Iris pigment epithelial cell (primary cell): ENCODE results near the gene NFKBIE.
A peak's percentile ranks its signal among the peaks of the same experiment; 100 is the strongest.

ENCODE experiments used
- DNase-seq: peaks from one replicate; pipeline ENCODE4 v3.0.0-alpha.2; 2011; ENCODE audit warnings: low read depth

The NFKBIE gene

GRCh38 chr6:44226368-44227147 lies 38.8 kb downstream of the NFKBIE start:
- no peak for DNase-seq

DNA sequence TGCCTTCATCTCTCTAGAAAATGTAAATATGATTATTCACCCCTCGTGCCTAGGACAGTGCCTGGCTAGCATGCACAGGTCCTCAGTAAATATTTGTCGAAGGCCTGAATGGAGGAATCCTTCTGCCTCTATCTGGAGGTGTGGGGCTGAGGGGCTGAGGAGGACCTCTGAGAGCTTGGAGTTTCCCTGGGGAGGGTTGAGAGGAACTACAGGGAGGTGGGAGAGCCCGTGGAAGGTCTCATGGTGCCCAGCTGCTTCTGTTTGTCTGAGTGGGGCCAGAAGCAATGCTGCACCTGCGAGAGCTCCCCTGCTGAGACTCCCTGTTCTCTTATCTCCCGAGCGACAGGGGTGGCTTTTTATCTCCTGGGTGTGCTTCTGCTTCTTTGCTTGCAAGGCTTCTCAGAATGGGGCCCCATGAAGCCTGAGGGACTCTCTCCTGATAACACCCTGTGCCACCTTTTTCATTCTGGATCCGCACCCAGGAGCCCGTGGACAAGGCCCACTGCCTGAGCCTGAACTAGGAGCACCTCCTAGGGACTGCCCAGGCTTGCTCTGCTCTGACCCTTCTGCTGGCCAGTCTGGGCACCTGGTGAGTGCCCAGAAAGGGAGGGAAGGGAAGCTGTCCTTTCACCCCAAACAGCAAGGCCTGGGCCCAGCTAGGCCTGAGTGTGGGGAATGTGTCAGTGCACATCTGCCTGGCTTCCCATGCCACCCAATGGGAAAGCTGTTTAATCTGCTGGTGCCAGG lies 39.6 kb downstream of the NFKBIE start:
- no peak for DNase-seq

GRCh38 chr6:44224965-44225305 lies 40.4 kb downstream of the NFKBIE start:
- no peak for DNase-seq

DNA sequence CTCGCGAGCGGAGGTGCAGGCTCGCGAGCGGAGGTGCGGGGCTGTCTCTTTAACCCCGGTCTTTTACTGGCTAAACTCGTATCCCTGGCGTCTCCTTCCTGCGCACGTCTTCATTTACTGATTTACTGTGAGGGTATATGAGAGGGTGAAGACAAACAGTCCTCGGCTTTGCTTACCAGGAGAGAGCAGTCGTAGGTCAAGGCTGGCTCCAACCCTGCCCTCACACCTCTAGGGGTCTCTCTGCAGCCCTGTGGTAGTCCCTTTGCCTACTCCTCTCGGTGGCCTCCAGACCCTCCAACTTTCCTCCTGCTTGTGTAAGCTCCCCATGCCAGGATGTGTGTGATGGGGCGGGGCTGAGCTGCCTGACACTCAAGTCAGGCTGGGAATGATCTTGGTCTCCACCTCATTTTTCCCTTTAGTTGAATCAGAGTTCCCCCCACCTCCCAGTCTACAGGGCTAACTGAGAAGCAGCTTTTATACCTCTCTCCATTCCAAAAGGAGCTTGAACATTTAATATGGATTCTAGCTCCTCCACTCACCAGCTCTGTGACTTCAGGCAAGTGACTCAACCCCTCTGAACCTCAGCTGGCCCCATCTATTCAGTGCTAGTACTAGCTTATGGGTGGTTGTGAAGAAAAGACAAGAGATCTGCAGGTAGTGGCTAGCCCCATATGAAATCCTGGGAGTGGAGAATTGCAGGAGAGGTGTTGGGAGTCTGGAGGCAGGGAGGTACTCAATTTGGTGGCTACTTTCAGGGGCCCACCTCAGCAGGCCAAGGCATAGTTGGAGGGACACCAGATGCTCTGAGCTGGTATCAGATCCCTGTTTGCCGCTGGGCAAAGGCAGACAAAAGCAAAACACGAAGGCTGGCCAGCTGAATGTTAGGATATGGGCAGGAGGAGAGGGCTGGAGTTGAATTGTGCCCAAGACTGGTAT lies 41.1 kb downstream of the NFKBIE start:
- DNase-seq = no peak

DNA sequence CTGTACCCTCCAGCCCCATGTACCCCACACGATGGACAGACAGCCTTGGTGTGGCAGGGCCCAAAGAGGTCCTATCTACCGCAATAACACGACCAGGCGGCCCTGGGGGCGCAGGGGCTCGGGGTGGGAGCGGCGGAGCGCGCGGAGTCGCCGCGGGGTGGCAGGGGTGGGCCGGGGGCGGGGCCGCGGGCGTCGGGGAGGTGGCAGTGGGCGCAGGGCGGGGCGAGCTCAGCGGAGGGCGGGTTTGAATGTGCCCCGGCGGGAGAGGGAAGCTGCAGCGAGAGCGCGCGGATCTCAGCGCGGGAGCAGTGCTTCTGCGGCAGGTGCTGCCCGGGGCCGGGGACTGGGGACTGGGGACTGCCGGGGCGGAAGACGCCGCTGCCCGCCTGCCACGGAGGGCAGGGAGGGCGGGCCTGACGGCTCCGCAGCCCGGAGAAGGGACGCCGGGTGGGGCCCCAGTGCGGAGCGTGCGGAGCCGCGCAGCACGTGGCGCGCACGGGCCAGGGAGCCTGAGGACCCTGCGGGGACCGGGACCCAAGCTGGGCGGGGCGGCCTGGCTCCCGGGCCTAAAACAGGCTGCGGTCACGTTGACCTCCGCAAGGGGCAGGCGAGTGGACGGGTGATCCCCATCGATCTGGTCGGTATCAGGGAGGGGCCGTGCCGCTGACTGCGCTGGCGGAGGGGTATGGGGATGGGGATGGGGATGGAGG lies 41.9 kb downstream of the NFKBIE start, which contains the start of gene SLC29A1:
SLC29A1 (plus strand) TSS at position 277 of the 710 bp plus-strand sequence. CDS start 3,719 bp downstream, outside the sequence.
- peak; percentile 37 for DNase-seq

GRCh38 chr6:44222486-44223318 lies 42.6 kb downstream of the NFKBIE start:
- DNase-seq = no peak

DNA sequence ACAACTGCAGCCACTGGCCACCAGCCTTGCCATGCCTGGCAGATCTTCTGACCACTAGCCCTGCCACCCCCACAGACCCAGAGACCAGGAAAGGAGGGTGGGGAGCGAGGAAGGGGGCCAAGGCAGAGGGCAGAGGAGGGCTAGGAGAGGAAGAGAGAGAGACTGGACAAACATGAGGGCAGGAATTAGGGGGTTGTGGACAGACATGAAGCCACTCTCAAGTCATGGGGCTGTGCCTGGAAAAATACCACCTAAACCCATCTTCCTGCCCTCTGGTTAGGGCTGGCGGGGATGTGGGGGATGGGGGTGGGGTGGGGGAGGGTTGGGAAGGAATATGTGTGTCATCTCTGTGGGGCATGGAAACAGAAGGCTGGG lies 43.4 kb downstream of the NFKBIE start:
- no peak for DNase-seq

DNA sequence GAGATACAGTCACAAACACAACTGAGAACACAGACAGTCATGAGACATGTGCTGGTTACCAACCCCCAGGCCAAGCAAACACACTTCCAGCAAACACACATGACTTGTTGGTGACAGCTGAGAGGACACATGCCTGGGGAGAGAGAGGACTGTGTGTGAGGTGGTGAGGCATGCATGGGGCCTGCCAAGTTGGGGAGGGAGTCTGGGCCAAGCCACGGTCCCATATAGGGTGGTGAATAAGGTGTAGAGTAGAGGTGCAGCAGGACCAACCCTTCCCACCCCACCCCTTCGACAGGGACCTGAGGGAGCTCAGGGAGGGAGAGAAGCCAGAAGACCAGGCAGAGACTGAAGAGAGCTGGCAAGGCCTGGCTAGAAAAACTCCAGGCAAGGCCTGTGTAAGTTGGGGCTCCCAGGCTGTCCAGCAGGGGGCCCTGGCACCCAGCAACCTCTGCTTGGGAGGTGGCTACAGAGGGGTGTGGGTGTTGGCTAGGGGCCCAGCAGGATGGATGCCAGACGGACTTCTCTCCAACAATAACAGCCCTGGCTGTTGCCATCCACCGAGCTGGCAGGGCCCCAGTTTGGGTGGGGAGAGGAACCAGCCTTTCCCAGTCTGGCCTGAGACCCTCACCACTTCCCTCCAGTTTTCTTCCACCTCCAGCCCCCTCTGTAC lies 43.9 kb downstream of the NFKBIE start:
- DNase-seq = peak; percentile 78

DNA sequence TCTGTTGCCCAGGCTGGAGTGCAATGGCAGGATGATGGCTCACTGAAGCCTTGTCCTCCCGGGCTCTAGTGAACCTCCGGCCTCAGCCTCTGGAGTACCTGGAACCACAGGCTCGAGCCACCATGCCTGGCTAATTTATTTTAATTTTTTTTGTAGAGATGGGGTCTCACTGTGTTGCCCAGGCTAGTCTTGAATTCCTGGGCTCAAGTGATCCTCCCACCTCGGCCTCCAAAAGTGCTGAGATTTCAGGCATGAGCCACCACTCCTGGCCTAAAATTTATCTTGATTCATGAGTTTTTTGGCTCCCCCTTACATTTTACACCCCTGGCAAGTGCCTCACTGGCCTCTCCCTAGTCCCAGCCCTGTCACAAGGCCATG lies 44.4 kb downstream of the NFKBIE start:
- DNase-seq = no peak

DNA sequence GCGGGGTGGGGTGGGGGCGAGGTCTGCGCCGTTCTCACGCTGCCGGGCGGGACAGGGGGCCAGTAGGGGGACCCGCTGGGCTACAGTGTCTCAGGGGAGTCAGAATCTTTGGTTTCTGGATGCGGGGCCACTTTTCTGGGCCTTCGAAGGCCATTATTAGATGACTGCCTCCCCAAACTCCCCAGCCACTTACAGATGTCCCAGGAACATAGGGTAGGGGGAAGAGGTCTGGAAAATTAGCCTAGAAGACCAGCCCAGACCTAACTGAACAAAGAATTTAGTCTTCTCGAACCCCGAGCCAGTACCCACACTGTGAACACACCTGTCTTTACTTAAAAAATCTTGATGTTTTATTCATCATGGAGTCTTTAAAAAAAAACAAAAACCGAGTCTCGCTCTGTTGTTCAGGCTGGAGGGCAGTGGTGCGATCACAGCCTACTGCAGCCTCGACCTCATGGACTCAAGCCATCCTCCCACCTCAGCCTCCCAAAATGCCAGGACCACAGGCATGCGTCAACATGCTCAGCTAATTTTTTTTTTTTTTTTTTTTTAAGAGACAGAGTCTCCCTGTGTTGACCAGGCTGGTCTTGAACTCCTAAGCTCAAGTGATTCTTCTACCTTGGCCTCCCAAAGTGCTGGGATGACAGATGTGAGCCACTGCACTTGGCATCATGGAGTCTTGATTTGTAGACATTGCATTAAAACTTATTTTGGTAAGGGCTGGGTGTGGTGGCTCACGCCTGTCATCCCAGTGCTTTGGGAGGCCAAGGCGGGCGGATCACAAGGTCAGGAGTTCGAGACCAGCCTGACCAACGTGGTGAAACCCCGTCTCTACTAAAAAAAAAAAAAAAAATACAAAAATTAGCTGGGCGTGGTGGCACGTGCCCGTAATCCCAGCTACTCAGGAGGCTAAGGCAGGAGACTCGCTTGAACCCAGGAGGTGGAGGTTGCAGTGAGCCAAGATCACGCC lies 45.3 kb downstream of the NFKBIE start:
- DNase-seq = no peak

- peak; percentile 63 for DNase-seq
Observed at GRCh38 chr6:44219053-44219814, 46.1 kb downstream of the NFKBIE start.

GRCh38 chr6:44217332-44218143 lies 47.8 kb downstream of the NFKBIE start:
- DNase-seq = no peak

DNA sequence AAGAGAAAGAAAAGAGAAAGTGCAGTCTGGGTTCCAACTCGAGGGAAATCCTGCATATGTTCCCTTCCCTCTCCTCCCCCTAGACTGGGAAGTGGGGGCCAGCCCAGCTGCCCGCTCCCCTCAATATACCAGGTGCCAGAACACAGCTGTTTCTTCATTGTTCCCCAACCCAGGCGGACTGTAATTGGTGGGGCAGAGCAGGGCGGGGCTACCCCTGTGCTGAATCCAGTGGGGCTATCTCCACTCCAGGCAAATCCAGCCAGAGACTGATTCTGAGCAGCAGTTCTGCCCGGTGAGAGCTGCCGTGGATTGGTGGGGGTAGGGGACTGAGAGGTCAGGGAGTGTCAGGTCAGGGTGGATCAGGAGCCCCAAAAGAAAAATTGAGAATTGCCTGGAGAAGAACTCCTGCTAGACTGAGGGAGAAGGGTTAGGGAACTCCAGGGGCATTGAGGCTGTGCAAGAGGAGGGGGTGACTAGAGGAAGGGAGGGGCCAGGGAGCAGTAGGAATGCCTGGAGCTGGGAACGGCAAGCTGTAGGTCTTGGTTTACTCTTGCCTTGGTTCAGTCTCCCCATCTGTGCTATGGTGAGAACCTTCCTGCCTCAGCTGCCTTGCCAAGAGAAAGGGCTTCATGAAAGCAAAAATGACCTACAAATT lies 48.5 kb downstream of the NFKBIE start, which contains the start of gene MYMX:
MYMX (plus strand) TSS at position 250 of the 655 bp plus-strand sequence. CDS start 546 bp downstream, outside the sequence.
- DNase-seq = no peak

- DNase-seq = no peak
Observed at GRCh38 chr6:44214307-44214706, 51.0 kb downstream of the NFKBIE start.

GRCh38 chr6:44211284-44211683 lies 54.1 kb downstream of the NFKBIE start:
- DNase-seq = no peak
